Measurements from ENCODE around the gene RNF212B. TPM values are rescaled to one million over a fixed set of nuclear protein-coding genes. Genes with fewer than 3 reads are reported as not detected.
"Not testable (repeated sequence)": the region's sequence is repeated elsewhere in the genome, so short reads cannot be mapped to it uniquely, and the experiment has no call there.

RNF212B gene
- total RNA-seq, 1 experiment from 2014 or later = not detected

DNA sequence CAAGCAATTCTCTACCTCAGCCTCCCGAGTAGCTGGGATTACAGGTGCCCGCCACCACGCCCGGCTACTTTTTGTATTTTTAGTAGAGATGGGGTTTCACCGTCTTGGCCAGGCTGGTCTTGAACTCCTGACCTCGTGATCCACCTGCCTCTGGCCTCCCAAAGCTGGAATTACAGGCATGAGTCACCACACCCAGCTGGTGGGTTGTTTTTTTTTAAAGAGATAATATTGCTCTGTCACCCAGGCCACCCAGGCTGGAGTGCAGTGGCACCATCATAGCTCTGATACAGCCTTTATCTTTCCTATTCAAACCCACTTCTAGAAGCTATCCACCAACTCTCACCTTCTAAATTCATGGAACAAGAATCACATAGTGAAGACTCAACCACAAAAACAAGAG lies 40.2 kb downstream of the RNF212B start:
- H3K4me3 ChIP-seq (ENCODE audit: low read length); H3K79me2 ChIP-seq (ENCODE audit: low read length); H3K9ac ChIP-seq (ENCODE audit: low read length); H2AFZ ChIP-seq (ENCODE audit: low read length); H3K36me3 ChIP-seq (ENCODE audit: insufficient read depth, low read length); H3K9me3 ChIP-seq (ENCODE audit: low read length); H3K9me2 ChIP-seq (replicated peaks; ENCODE audit: insufficient read depth, low read length); H3K27me3 ChIP-seq (ENCODE audit: low read length); H3K27ac ChIP-seq (ENCODE audit: low read length); H4K20me1 ChIP-seq (ENCODE audit: insufficient read depth, low read depth, low read length); H3K4me2 ChIP-seq (ENCODE audit: low read depth, low read length, poor library complexity, severe bottlenecking); DNase-seq; H3K4me1 ChIP-seq (ENCODE audit: low read length): not testable (repeated sequence)

DNA sequence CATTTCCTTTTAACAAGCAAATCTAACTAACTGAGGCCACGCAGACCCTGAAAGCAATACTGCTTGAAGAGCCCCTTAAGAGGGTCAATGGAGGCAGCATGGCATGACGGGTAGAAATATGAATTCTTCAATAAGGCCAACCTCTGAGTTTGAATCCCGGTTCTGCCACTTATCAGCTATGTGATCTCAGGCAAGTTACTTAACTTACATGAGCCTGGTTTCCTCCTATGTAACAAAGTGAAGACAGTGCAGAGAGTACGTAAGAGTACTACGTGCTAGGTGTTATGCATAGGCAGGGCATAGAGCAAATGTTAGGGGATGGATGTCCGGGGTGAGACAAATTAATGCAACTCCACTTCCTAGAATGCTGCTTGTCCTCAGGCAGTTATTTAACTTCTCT lies 43.5 kb downstream of the RNF212B start:
- no peak overlapping the region for H3K4me2 ChIP-seq (ENCODE audit: low read depth, low read length, poor library complexity, severe bottlenecking)
- no peak overlapping the region for H2AFZ ChIP-seq (ENCODE audit: low read length)

DNA sequence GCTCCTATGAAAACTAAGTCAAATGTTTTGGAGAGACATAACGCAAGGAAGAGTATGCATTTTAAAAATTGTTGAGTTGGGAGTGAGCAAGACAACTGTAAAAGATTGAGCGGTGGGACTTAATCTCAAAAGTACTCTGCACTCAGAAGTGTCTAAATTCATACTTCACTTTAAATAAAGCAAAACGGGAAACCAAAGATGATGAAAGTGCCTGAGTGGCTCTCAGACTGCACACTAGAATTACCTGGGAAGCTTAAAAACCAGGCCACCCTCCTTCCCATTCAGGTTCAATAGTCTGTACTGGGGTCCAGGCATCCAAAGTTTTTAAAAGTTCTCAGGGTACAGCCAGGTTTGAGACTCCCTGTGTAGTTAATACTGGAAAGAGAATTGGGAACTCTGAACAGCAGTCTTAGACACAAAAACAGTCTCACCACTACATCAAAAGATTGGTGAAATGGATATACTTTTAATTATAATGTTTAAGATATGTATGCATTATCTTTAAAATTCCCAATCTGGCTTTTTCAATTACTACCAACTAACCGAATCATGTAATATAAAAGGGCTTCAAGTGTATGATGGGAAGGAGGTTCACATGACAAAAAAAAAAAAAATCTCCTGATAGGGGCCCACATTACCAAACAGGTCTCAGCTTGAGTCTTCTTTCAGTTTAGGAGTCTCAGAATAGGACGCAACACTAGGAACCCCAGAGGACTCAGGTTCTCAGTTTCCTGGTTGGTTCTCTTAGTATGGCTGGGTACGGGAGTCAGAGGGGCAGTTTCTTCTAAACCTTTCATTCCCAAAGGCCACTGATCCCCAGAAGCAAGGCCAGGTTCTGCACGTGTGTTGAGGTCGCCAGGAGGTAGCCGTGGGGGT lies 47.2 kb downstream of the RNF212B start:
- Histone ChIP-seq H2AFZ (ENCODE audit: low read length) (peak overlapping the region; percentile 54), H3K36me3 (ENCODE audit: insufficient read depth, low read length) (no peaks in the 10 kb centered on the region), H3K79me2 (ENCODE audit: low read length) (peaks cover 12% of the 10 kb centered on the region; the same call in 1 of the 2 replicates), H3K9me3 (ENCODE audit: low read length) (no peaks in the 10 kb centered on the region), H3K9me2 (replicated peaks; ENCODE audit: insufficient read depth, low read length) (no peaks in the 10 kb centered on the region), H3K27me3 (ENCODE audit: low read length) (no peaks in the 10 kb centered on the region), H3K27ac (ENCODE audit: low read length) (no peak overlapping the region), H4K20me1 (ENCODE audit: insufficient read depth, low read depth, low read length) (peaks cover 4% of the 10 kb centered on the region; the same call in 1 of the 2 replicates), H3K4me3 (ENCODE audit: low read length) (peak overlapping the region; percentile 78), H3K4me1 (ENCODE audit: low read length) (peaks cover 17% of the 10 kb centered on the region), H3K4me2 (ENCODE audit: low read depth, low read length, poor library complexity, severe bottlenecking) (peak overlapping the region; percentile 96), H3K9ac (ENCODE audit: low read length) (peak overlapping the region; percentile 78)
- DNase-seq = peak; percentile 69

More for the DNA sequence above, 43.5 kb downstream of the RNF212B start:
- H3K9ac ChIP-seq (ENCODE audit: low read length) = no peak overlapping the region
- H3K9me2 ChIP-seq (replicated peaks; ENCODE audit: insufficient read depth, low read length) = no peaks in the 10 kb centered on the region
- peaks cover 12% of the 10 kb centered on the region; the same call in 1 of the 2 replicates for H3K79me2 ChIP-seq (ENCODE audit: low read length)
- no peaks in the 10 kb centered on the region for H3K27me3 ChIP-seq (ENCODE audit: low read length)
- DNase-seq = no peak
- H3K4me1 ChIP-seq (ENCODE audit: low read length) = peaks cover 9% of the 10 kb centered on the region
- no peak overlapping the region for H3K4me3 ChIP-seq (ENCODE audit: low read length)
- H3K9me3 ChIP-seq (ENCODE audit: low read length) = no peaks in the 10 kb centered on the region
- no peaks in the 10 kb centered on the region for H3K36me3 ChIP-seq (ENCODE audit: insufficient read depth, low read length)
- no peak overlapping the region for H3K27ac ChIP-seq (ENCODE audit: low read length)
- H4K20me1 ChIP-seq (ENCODE audit: insufficient read depth, low read depth, low read length) = peaks cover 4% of the 10 kb centered on the region; the same call in 1 of the 2 replicates

DNA sequence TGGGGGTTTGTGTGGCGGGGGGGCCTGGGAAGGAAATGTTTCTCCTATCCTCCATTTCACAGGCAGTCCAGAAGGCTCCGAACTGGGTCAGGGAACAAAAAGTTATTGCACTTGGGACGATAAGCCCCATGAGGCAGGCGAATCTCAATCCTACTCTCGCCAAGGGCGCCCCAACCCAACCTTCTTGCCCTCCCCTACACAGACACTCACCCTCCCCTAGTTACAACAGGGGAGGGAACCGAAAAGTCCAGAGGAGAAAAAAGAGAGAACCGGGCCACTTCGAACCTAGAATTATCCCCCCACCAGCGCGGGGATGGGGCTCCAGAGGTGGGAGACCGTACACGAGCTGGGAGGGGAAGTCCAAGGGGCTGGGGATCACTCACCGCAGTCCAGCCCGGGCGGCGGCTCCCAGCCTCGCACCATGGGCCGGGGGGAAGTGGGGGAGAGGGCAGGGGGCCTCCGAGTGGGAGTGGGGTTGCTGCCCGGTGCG lies 47.8 kb downstream of the RNF212B start:
- Histone ChIP-seq H3K9me3 (ENCODE audit: low read length) (no peaks in the 10 kb centered on the region), H2AFZ (ENCODE audit: low read length) (peak overlapping the region; percentile 54), H3K9me2 (replicated peaks; ENCODE audit: insufficient read depth, low read length) (no peaks in the 10 kb centered on the region), H3K9ac (ENCODE audit: low read length) (peak overlapping the region; percentile 78), H3K4me3 (ENCODE audit: low read length) (peak overlapping the region; percentile 78), H3K36me3 (ENCODE audit: insufficient read depth, low read length) (no peaks in the 10 kb centered on the region), H3K27me3 (ENCODE audit: low read length) (no peaks in the 10 kb centered on the region), H3K79me2 (ENCODE audit: low read length) (peaks cover 12% of the 10 kb centered on the region; the same call in 1 of the 2 replicates), H3K4me1 (ENCODE audit: low read length) (peaks cover 17% of the 10 kb centered on the region), H3K27ac (ENCODE audit: low read length) (no peak overlapping the region), H4K20me1 (ENCODE audit: insufficient read depth, low read depth, low read length) (peaks cover 4% of the 10 kb centered on the region; the same call in 1 of the 2 replicates), H3K4me2 (ENCODE audit: low read depth, low read length, poor library complexity, severe bottlenecking) (peak overlapping the region; percentile 96)
- DNase-seq = no peak

DNA sequence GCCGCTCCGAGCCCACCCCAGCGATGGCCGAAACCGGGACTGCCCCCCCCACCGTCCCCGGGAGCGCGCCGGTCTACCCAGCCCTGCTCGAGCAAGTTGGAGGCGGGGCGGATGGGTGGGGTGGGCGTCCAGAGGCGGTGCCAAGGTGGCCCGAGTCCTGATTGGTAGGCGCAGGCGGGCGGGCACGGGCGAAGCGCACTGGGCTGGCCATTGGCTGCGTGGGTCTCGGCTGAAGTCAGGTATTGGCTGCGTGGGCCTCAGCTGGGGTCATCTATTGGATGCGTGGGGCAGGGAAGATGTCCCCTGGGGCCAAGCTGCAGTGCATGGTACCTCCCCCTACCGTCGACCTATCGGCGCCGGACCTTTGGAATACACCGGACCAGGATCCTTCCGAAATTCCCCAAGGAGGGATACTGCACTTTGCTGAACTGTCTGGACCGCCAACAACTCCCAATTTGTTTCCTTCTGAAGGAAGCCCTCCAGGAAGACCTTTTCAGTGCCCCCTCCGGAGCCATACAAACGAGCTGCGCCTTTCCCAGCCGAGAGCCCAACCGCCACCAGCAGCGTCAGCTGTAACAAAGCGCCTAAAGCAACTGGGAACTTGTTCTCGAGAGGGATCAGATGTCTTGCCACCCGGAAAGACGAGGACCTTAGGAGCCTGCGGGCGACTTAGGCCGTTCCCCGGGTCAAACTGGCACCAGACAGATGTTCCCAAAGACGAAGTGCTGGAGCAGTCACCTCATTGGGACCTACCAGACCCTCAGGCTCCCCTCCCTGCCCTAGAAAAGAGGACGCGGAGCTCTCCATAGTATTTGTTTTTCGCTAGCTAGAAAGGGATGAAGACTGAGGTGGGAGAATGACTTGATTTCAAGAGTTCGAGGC lies 48.5 kb downstream of the RNF212B start, which contains the start of gene HOMEZ:
Gene HOMEZ (minus strand): TSS at position 113 of the 882 bp plus-strand sequence. CDS start 180 bp downstream, outside the sequence.
- peak within 1 kb of the TSS; percentile 96 for H3K4me2 ChIP-seq (ENCODE audit: low read depth, low read length, poor library complexity, severe bottlenecking)
- H3K79me2 ChIP-seq (ENCODE audit: low read length) = peaks cover 12% of the 10 kb centered on the region; the same call in 1 of the 2 replicates
- no peaks in the 10 kb centered on the region for H3K9me2 ChIP-seq (replicated peaks; ENCODE audit: insufficient read depth, low read length)
- H3K4me1 ChIP-seq (ENCODE audit: low read length) = peaks cover 17% of the 10 kb centered on the region
- DNase-seq = peak; percentile 100
- peak within 1 kb of the TSS; percentile 96 for H2AFZ ChIP-seq (ENCODE audit: low read length)
- H3K9ac ChIP-seq (ENCODE audit: low read length) = peak within 1 kb of the TSS; percentile 78
- H3K27ac ChIP-seq (ENCODE audit: low read length) = no peak within 1 kb of the TSS
- H3K36me3 ChIP-seq (ENCODE audit: insufficient read depth, low read length) = no peaks in the 10 kb centered on the region
- H3K27me3 ChIP-seq (ENCODE audit: low read length) = no peaks in the 10 kb centered on the region
- no peaks in the 10 kb centered on the region; the same call in 1 of the 2 replicates for H4K20me1 ChIP-seq (ENCODE audit: insufficient read depth, low read depth, low read length)
- no peaks in the 10 kb centered on the region for H3K9me3 ChIP-seq (ENCODE audit: low read length)
- H3K4me3 ChIP-seq (ENCODE audit: low read length) = peak within 1 kb of the TSS; percentile 78

DNA sequence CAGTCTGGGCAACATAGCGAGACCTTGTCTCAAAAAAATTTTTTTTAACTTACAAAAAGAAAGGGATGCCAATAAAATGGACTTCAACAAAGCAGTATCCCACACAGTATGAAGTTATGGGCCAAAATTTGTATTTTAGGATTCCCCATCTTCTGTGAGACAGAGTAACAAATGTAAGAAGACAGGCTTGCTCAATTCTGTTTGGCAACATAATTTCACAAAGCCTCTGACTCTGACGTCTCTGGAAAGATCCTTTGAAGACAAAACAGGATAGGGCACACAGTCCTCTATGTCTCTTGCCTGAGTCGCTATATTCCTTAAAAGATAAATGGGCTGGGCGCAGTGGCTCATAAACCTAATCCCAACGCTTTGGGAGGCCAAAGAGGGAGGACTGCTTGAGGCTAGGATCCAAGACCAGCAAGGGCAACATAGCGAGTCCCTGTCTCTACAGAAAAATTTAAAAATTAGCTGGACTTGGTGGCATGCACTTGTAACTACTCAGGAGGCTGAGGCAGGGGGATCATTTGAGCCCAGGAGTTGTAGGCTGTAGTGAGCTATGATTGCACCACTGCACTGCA lies 49.3 kb downstream of the RNF212B start:
- Histone ChIP-seq H3K4me2 (ENCODE audit: low read depth, low read length, poor library complexity, severe bottlenecking) (peak overlapping the region; percentile 96), H3K36me3 (ENCODE audit: insufficient read depth, low read length) (no peaks in the 10 kb centered on the region), H4K20me1 (ENCODE audit: insufficient read depth, low read depth, low read length) (no peaks in the 10 kb centered on the region; the same call in 1 of the 2 replicates), H3K27me3 (ENCODE audit: low read length) (no peaks in the 10 kb centered on the region), H3K4me3 (ENCODE audit: low read length) (peak overlapping the region; percentile 78), H3K9me3 (ENCODE audit: low read length) (no peaks in the 10 kb centered on the region), H3K27ac (ENCODE audit: low read length) (no peak overlapping the region), H3K9me2 (replicated peaks; ENCODE audit: insufficient read depth, low read length) (no peaks in the 10 kb centered on the region), H3K9ac (ENCODE audit: low read length) (peak overlapping the region; percentile 78), H3K4me1 (ENCODE audit: low read length) (peaks cover 17% of the 10 kb centered on the region), H2AFZ (ENCODE audit: low read length) (peak overlapping the region; percentile 96; the same call in 1 of the 2 replicates), H3K79me2 (ENCODE audit: low read length) (peaks cover 12% of the 10 kb centered on the region; the same call in 1 of the 2 replicates)
- DNase-seq = no peak

DNA sequence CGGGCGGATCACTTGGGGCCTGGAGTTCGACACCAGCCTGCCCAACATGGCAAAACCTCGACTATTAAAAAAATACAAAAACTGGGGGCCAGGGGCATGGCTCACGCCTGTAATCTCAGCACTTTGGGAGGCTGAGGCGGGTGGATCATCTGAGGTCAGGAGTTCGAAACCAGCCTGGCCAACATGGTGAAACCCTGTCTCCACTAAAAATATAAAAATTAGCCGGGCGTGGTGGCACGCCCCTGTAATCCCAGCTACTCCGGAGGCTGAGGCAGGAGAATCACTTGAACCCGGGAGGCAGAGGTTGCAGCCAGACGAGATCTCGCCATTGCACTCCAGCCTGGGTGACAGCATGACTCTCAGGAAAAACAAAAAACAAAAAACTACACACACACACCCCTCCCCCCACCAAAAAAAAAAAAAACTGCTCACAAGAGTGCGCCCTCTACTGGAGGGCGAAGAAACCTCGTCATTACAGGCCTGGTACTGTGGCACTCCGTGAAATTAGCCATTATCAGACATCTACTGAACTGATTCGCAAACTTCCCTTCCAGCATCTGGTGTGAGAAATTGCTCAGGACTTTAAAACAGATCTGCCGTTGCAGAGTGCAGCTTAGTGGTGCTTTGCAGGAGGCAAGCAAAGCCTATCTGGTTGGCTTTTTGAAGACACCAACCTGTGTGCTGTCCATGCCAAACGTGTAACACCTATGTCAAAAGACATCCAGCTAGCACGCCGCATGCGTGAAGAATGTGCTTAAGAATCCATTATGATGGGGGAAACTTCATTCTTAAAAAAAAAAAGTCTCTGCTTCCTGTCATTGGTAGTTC lies 57.2 kb downstream of the RNF212B start:
- no peaks in the 10 kb centered on the region for H3K9me3 ChIP-seq (ENCODE audit: low read length)
- H3K9ac ChIP-seq (ENCODE audit: low read length) = peak overlapping the region; percentile 32; the same call in 1 of the 2 replicates
- H3K4me1 ChIP-seq (ENCODE audit: low read length) = peaks cover 9% of the 10 kb centered on the region
- peak; percentile 92 for DNase-seq
- no peaks in the 10 kb centered on the region for H3K27me3 ChIP-seq (ENCODE audit: low read length)
- H3K4me2 ChIP-seq (ENCODE audit: low read depth, low read length, poor library complexity, severe bottlenecking) = no peak overlapping the region
- H3K4me3 ChIP-seq (ENCODE audit: low read length) = no peak overlapping the region
- peaks cover 7% of the 10 kb centered on the region; the same call in 1 of the 2 replicates for H3K79me2 ChIP-seq (ENCODE audit: low read length)
- H2AFZ ChIP-seq (ENCODE audit: low read length) = no peak overlapping the region
- H3K36me3 ChIP-seq (ENCODE audit: insufficient read depth, low read length) = peaks cover 23% of the 10 kb centered on the region; the same call in 1 of the 2 replicates
- H3K9me2 ChIP-seq (replicated peaks; ENCODE audit: insufficient read depth, low read length) = no peaks in the 10 kb centered on the region
- H4K20me1 ChIP-seq (ENCODE audit: insufficient read depth, low read depth, low read length) = no peaks in the 10 kb centered on the region
- H3K27ac ChIP-seq (ENCODE audit: low read length) = peak overlapping the region; percentile 36
